ENCODE measurements around the gene BMPER.

Gene BMPER

DNA sequence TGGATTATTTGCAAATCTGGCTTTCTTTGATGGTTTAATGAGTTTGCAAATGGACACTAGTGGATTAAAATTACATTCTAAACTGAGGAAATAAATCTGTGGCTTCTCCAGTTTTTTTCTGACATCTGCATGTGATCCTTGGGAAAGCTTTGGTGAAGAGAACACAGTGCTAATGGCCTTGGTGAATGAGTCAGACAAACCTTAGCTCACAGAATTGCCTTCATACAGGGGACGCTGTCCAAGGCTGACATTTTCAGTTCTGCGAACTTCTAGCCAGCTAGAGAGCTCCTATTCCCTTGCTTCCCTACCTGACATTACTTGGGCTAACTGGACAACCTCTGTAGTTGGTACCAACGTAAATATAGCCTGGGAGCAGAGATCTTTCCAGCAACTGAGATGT, 21.2 kb downstream of the BMPER start:
- DNase-seq, result no peak

DNA sequence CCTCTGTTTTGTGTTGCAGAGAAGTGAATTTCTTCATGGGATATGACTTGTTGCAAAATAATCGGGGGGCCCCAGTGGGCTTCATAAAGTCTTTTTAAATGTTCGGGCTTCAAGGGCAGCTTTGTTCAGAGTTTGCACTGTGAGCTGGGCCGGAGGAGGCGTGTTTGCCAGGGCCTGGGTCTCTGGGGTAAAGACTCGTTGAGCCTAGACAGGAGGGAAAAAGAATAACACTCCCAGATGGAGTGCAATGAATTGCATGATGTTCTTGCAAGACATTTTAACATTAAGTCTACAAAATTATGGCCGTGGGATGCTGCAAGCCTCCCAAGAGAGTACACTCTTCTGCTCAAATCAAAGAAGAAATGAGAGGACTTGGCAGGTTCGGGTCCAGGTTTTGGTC, 23.6 kb downstream of the BMPER start:
- DNase-seq, result no peak

DNA sequence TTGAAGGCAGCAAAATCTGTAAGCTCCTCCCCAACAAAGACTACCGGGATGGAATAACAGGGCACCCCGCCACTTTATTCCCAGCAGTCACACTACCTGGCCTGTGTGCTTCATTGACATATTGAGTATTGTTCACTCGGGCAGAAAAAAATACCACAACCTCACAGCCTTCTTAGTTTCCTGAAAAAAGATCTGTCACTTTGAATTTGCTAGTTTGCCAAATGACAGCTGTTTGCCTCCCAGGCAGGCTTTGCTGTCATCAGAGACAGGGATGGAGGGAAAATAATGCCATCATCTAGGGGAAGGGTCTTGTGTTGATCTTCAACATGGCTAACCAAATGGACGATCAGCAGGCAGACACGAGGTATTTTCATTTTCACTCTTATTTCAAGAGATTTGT, 26.9 kb downstream of the BMPER start:
- DNase-seq, result no peak

DNA sequence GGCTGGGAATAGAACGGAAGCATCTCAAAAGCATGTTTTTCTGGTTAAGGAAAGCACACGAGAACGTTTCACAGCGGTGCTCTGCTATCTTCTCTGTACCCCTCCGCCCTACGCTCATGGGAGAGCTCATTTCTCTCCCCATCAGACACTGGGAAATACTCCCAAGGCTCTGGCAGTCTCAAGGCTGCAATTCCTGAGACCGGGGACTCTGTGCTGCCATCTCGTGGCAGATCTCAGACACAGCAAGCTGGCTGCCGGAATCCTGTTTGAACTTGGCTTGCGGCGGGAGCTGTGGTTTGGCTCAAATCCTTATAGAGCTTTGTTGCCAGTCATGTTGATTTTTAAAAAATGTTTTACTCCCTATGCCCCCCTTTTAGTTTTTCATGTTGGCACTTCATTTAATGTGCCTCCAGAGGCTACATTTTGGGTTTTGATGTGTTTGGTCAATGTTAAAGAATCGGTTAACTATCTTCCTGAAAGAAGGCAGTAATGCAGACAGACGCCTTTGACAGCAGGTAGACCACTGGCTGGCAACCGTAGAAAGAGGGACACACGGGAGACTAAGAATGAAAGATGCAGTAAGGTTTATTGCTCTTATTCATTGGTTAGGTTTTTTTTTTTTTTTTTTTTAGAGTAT, 27.6 kb downstream of the BMPER start:
- DNase-seq, result peak; percentile 29

DNA sequence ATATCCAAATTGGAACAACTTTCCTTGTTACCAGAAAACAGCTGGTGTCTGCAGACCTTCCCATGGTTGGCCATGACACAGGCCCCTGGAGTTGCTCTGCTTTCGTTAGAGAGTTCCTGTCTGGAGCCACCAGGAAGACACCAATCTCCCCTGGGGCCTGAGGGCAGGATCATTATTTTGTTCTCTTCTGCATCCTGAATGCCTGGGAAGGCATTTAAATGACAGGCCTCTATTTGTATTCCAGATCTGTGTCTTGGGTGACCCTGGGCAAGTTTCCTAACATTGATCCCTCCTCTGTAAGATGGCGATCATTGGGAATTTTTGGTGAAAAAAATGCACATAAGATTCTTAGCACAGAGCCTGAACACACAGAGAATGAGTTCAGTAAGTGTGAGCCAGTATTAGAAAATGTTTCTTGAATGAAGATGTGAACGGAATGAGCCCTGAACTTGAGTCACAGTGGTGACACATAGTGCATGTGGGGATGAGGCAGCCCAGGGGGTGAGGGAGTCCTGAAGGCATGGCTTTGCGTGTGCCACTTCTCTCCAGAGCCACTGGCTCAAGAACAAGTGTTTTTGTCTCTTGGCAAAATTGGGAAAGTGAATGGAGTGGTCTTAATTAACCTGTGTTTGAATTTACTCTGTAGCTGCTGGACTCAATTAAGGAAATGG, 28.4 kb downstream of the BMPER start:
- DNase-seq, result no peak

DNA sequence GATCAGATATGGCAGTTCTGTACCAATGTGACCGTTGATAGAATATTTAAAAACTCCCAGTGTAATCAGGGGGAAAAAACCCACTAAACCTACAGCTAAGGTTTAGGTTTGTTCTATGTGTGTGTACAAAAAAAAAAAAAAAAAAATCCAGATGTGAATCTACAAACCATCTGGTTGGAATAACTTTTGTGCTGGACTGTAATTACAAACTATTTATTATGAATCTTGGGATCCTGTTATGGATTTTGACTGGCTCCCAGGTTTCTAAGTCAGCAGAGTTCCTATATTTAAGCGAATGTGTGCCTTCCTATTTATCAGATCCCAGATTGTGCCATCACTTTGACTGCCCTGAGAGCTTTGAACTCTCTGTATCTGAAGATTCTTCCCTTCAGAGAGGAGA, 29.1 kb downstream of the BMPER start:
- no peak for DNase-seq

DNA sequence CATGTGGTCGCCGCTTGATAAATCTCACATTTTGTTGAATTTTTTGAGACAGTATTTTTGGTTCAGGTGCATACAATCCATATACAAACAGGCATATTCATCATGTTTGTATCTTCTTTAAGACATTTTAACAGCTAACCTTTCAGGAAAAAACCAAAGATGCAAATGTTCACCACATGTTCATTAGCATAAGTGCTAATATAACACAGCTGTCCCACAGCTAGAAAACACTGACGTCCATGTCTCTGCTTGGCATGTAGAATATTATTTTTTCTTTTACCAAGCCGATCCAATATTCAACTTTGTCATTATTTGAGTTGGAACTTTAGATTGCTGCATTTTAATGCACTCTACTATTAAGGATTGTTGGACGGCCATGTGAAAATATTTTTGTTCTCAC, 31.2 kb downstream of the BMPER start:
- DNase-seq, result no peak

DNA sequence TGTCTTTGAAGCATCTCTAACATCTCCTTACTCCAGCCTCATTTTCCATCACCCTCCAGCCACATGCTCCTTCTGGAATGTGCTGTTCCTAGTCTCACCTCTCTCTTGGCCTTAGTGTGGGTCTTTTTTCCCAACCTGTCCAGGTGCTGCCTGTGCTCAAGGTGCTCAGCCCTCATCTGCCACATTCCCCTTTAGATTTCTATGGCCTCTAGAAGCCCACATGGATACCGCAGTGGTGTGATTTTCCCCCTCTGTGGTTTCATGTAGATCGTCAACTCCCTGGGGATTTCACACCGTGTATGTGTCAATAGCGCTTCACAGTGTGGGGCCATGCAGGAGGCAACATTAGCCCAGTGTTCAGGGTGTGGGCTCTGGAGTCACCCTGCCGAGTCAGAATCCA, 32.5 kb downstream of the BMPER start:
- DNase-seq, result no peak

DNA sequence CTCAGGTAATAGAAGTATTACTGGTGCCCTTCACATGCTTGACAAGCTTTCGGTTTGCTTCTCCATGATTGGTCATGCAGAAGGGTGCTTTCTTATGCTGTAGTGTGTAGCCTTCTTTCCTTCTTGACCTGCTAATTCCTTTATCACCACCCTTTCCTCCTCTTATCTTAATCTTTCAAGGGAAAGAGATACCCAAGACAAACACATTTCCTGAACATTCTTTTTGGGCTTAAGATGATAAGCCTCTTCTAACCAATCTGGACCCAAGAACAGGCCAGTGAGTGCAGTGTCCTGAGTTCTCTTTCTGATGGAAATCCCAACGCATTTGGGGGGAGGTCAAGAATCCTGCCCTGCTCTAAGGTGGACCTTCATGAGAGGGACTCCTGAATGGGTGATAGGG, 33.8 kb downstream of the BMPER start:
- DNase-seq, result no peak

DNA sequence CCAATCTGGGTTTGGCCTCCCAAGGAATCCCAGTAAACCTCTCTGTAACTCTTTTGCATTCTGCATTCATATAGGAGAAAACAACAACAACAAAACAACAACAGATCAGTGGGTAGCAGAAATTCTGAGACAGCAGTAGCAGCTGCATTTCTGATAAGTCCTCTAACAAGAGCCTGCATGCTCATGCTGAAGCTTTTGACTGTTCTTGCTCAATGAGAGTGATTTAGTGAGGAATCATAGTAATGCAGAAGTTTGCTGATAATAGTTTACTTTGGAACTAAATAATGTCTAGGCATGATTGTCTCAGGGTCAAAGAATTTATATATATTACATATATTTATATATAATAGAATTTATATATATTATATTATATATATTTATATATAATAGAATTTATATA, 35.2 kb downstream of the BMPER start:
- no peak for DNase-seq

DNA sequence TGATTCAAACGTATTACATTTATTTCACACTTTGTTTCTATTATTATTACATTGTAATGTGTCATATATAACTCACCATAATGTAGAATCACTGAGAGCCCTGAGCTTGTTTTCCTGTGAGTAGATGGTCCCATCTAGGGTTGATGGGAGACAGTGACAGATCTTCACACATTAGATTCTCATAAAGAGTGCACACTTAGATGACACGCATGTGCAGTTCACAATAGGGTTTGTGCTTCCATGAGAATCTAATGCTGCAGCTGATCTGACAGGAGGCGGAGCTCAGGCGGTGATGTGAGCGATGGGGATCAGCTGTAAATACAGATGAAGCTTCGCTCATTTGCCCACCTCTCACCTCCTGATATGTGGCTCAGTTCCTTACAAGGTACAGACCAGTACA, 36.1 kb downstream of the BMPER start:
- DNase-seq, result no peak

DNA sequence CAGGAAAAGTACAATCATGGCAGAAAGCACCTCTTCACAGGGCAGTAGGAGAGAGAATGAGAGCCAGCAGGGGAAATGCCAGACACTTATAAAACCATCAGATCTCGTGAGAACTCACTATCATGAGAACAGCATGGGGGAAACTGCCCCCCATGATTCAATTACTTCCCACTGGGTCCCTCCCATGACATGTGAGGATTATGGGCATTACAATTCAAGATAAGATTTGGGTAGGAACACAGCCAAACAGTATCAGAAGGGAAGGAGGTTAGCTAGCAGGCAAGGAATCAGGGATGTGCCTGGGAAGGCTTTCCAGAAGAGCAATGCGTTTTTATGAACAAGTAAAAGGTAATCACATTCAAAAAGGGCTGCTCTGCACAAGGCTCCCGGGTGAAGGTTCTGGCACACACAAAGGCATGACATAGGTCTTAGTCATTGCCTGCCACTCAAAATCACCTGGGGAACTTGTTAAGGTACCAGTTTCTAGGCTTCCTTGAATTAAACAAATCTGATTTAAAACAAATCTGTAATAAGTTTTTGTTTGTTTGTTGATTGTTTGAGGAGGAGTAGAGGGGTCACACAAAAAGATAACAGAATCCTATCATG, 40.9 kb downstream of the BMPER start:
- no peak for DNase-seq

DNA sequence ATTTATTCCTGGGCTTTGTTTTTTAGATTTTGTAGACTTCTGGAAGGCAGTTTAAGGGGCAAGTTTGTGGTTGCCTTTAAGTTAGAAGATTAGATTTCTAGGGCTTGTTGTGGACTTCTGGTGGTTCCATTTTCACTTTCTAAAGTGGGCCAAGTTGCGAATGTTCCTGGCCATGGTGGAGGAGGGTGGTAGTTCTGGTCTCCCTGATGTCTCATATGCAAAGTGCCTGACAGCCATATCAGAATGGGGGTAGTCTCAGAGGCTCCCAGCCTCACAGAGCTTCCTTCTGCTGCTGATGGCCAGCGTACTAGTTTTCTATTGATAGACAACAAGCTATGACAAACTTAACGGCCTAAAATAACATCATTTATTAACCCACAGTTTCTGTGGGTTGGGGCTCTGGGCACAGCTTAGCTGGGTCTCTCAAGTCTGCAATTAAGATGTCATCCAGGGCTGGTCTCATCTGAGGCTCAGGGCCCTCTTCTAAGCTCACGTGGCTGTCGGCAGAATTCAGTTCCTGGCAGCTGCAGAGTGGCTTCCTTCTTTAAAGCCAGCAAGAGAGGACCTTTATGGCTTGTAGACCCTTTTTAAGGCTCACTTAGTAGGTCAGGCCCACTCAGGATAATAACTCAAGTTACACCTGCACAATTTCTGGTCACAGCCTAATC, 44.8 kb downstream of the BMPER start:
- DNase-seq, result no peak

DNA sequence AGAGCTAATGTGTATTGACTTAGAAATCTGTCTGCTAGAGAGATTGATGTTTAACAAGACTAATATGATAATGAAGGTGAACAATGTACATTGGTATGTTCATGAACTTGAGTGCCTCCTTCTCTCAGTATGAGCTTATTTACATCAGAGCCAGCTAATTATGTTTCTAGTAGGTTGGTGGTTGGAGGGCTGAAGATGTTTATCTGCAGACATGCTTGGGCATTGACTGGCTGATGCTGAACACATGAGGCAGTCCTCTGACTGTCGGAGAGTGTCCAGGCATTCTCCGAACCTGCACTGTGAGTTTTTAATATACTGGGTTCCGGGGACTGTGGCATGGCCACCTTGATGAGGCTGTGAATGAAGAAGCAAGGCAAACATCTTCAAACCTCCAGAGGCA, 47.5 kb downstream of the BMPER start:
- DNase-seq, result no peak

DNA sequence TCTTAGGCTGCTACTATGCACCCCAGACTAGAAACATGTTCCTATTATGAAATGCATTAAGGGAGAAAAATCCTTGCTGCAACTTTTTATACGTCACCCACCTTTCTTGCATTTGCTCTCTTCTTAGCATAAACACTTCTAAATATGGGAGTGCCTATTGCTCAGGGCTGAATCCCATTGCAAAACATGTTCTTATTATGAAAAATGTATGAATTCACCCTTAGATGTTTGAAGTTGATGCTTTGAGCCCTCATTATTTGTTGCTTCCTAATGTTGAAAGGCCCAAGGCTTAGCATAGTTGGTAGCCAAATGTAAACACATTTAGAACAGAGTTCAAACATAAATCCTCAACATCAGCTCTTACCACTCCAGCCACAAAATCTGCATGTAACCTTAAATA, 52.8 kb downstream of the BMPER start:
- DNase-seq, result no peak

DNA sequence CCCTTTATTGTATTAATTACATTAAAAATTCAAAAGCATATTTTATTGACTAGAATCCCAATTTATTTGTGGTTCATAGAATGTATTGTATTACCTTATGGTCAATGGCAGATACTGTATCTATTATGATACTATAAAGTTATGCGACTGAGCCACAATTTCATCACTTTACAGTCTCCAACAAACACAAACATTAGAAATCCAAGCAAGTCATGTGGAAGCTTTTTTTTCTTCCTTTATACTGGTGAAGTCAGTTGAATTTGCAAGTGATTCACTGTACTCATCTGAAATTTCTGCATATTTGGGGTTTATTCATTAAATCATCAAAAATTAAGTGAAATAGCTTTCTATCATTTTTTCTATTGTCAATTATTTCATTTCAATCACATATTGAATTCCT, 54.3 kb downstream of the BMPER start:
- no peak for DNase-seq

DNA sequence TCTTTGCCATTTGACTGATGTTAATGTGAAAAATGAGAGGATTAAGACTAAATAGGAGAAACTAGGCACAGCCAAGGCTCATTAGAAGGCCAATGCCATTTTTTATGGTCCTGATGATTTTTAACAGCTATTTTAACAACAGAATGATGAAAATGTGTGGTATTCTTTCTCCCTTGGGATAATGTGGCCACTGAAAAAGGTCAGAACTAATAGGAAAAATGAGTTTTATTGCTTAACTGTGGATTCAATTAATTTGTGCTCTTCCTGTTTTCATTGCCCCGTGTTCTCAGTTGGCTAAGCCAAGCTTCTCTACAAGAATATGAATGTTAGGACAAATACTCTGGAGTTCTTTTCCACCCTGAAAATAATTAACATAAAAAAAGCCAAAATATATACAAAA, 56.6 kb downstream of the BMPER start:
- no peak for DNase-seq

DNA sequence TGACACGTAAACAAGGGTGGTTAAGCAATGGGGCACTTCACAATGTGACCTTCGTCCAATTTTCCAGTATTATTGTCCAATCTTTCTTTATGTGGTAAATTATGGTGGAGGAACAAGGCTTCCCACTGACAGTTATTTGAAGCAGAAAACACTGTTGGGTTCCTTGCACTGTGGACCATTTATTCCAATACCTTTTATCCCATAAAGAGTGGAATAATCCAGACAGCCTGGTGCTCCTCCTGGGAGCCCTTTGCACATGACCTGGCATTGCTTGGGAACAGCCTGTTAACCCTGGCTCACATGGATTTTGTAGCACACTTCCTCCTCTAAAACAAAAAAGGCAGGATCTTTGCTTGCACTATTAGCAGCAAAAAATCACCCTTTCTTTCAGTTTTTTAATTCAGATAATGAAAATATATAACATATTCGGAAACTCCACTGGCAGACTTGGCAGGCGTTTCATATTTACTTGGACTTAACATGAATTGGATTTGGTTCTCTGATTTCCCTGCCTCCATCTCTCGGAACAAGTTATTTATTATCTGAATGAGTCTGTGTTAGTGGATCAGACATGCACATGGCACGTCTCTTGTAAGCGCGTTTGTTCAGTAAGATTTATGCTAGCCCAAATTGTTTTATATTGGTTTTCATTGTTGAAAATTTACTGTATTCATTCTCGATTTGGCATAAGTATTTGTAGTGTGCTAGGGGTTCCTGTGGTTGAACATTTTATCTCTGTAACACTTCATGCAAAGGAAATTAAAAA, 59.3 kb downstream of the BMPER start:
- DNase-seq, result no peak

DNA sequence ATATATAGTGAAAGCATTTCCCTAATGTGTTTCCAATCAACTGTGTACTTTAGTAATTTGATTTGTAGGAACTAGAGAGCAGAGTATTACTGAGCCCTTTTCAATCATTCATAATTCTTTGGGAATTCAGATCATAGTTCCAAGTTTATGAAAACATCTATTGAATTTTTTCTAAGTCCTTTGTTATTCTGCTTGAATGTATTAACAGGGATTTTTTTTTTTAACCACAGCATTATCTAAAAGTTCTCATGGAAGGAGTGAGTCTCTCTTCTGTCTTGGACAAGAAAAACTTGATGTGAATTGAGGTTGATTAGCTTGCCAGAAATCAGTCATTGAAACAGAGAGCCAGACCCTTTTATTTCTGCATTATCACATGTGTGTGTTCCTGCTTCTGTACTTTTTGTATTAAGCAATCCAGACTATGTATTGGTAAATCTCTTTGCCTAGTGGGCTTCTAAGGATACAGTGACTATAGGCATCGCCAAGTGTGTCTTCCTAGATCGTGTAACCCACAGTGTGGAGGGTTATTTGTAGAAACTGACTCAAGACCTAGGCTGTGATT, 59.9 kb downstream of the BMPER start:
- DNase-seq, result no peak

DNA sequence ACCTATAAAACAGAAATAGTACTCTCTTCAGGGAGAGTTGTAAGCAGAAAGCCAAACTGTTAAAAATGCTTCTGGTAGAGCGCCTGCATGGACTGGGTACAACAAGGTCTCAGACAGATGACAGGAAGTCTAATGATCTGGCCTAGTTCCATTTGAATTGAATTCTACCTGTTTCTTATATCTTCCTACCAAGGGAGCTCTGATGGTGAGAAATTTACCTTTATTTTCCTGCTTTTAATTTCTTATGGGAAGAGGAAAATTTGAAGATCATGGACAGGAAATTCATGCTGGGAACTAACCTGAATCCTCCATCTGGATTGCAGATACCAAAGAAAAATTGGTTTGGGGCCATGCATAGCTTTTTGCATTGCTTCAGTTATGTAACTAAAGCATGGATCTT, 63.3 kb downstream of the BMPER start:
- DNase-seq, result no peak

DNA sequence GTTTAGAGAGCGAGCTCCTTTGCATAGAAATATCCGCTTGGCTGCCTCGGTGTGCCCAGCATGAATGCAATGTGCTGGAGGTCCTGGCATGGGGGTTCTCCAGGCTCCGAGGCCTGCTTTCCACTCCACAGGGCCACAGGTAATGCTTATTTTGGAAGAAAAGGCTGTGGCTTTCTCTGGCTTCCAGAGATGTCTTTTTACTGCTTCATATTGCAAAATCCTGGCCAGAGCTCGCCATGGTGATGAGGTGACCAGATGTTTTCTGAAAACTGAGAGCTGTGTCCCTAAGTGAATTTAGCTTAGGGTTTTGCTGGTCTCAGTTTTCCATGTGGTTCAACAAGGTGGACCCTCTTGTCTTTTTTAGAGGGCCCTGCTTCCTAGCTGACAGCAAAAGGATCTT, 65.2 kb downstream of the BMPER start:
- no peak for DNase-seq

DNA sequence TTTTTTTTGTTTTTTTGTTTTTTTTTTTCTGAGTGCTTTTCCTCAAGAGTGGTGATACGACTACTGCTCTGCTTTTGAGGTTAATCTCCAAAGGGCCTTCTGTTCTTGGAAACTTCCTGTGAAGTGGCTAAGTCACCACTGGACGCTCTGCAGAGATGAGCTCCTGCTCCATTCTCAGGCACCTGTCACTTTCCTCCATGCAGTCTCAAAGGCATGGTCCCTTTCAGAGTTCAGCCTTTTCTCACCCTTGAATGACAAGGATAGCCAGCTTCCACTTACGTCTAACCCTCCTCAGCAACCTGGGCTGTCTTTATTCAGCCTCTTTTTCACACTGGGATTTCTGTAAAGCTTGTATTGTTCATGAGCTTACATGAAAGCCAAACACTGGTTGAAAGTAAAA, 65.8 kb downstream of the BMPER start:
- DNase-seq, result no peak
